Uterus (tissue), 4 donors: ENCODE data around the gene ASMTL. TPM values are rescaled to one million over a fixed set of nuclear protein-coding genes. Genes with fewer than 3 reads are reported as not detected.

ENCODE experiments used
- DNase-seq, 2 donors: peaks; one replicate each; pipeline ENCODE4 v3.0.0-alpha.2; 2019 to 2020
- H3K27ac ChIP-seq, 2 donors: fragments of 200-600 bp; sonication (generic); 1 replicate in 1 of 2; 2 replicates in 1 of 2; pipeline ENCODE4 v1.5.1; 2016 to 2018
- H3K27me3 ChIP-seq, 2 donors: fragments of 200-600 bp; sonication (generic); one replicate each; pipeline ENCODE4 v1.5.1; 2018 to 2019; ENCODE audit warnings: control low read depth in 1 of 2
- H3K36me3 ChIP-seq, 2 donors: fragments of 200-600 bp; sonication (generic); one replicate each; pipeline ENCODE4 v1.5.1; 2019; ENCODE audit warnings: control low read depth in 1 of 2
- H3K4me1 ChIP-seq, 2 donors: fragments of 200-600 bp; sonication (generic); one replicate each; pipeline ENCODE4 v1.5.1; 2018 to 2019; ENCODE audit warnings: control low read depth in 1 of 2
- H3K4me3 ChIP-seq, 2 donors: fragments of 200-600 bp; sonication (generic); 1 replicate in 1 of 2; 2 replicates in 1 of 2; pipeline ENCODE4 v1.5.1; 2018 to 2019; ENCODE audit warnings: mild to moderate bottlenecking in 1 of 2
- H3K9me3 ChIP-seq, 2 donors: fragments of 200-600 bp; sonication (generic); one replicate each; pipeline ENCODE4 v1.5.1; 2019; ENCODE audit warnings: control low read depth in 1 of 2
- POLR2A ChIP-seq, 2 donors: fragments of 450-650 bp; IDR thresholded peaks; one replicate each; pipeline ENCODE4 v1.6.1; 2016; ENCODE audit warnings: antibody characterized with exemption in 2 of 2, mild to moderate bottlenecking in 1 of 2, moderate library complexity in 1 of 2
- intact Hi-C: fragments of 100-400 bp; cut with DNase I; formaldehyde crosslinking; loops from one replicate; pipeline ENCODE4 v1.15.1; 2023; ENCODE audit warnings: low total_unique reads
- total RNA-seq, 4 donors: library from RNA; depleted of rRNA in 3 of 4; stranded (reverse); fragments of >200 nt in 3 of 4; gene quantifications; one replicate each; pipeline versions ENCODE4 v1.1.0 to v1.2.4, GENCODE V29; 2014 to 2023
- TF ChIP-seq, protein P1 (sequence below), 4 experiments: fragments of 200-600 bp in 2 of 4; fragments of 450-650 bp in 2 of 4; sonication (generic) in 2 of 4; IDR thresholded peaks; one replicate each; pipeline ENCODE4 v1.5.1; 2016 to 2019; ENCODE audit warnings: antibody characterized with exemption in 4 of 4, mild to moderate bottlenecking in 2 of 4, moderate library complexity in 1 of 4
- donor health status: DM: yes; HTN: yes; CAD: no.

ASMTL gene
- total RNA-seq, 4 donors from 2014 or later = 6.4 to 43.5 (median 11.1) TPM

DNA sequence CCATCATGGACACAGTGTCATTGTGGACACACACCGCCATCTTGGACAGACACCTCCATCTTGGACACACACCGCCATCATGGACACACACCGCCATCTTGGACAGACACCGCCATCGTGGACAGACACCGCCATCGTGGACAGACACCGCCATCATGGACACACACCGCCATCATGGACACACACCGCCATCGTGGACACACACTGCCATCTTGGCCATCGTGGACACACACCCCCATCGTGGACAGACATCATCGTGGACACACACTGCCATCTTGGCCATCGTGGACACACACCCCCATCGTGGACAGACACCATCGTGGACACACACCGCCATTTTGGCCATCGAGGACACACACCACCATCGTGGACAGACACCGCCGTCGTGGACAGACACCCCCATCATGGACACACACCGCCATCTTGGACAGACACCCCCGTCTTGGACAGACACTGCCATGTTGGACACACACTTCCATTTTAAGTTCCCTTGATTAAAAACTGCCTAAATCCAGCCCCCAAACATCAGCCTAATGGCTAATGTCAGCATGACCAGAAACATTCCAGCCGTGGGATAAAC lies 9.1 kb downstream of the ASMTL start:
- peak in 1 of 2 donors; percentile 7 for DNase-seq
- no peak for TF ChIP-seq POLR2A (IDR thresholded peaks at IDR 0.05)
- TF ChIP-seq, protein P1, sequence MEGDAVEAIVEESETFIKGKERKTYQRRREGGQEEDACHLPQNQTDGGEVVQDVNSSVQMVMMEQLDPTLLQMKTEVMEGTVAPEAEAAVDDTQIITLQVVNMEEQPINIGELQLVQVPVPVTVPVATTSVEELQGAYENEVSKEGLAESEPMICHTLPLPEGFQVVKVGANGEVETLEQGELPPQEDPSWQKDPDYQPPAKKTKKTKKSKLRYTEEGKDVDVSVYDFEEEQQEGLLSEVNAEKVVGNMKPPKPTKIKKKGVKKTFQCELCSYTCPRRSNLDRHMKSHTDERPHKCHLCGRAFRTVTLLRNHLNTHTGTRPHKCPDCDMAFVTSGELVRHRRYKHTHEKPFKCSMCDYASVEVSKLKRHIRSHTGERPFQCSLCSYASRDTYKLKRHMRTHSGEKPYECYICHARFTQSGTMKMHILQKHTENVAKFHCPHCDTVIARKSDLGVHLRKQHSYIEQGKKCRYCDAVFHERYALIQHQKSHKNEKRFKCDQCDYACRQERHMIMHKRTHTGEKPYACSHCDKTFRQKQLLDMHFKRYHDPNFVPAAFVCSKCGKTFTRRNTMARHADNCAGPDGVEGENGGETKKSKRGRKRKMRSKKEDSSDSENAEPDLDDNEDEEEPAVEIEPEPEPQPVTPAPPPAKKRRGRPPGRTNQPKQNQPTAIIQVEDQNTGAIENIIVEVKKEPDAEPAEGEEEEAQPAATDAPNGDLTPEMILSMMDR (IDR thresholded peaks at IDR 0.05) = no peak
- H3K4me1 ChIP-seq = no peaks in the 10 kb centered on the region

GRCh38 chrX:1442724-1443367 lies 9.9 kb downstream of the ASMTL start:
- intact Hi-C loops = no loop called here

More for the DNA sequence above, 9.1 kb downstream of the ASMTL start:
- H3K27ac ChIP-seq = no peak overlapping the region
- no peaks in the 10 kb centered on the region for H3K27me3 ChIP-seq
- intact Hi-C loops = no loop called here
- no peaks in the 10 kb centered on the region for H3K36me3 ChIP-seq
- no peaks in the 10 kb centered on the region for H3K9me3 ChIP-seq
- H3K4me3 ChIP-seq = no peak overlapping the region

GRCh38 chrX:1442016-1442665 lies 10.6 kb downstream of the ASMTL start:
- Histone ChIP-seq H3K4me3 (no peak overlapping the region), H3K27ac (no peak overlapping the region), H3K36me3 (no peaks in the 10 kb centered on the region), H3K27me3 (no peaks in the 10 kb centered on the region), H3K4me1 (no peaks in the 10 kb centered on the region), H3K9me3 (no peaks in the 10 kb centered on the region)
- peak in 1 of 2 donors; percentile 7 for DNase-seq
- intact Hi-C loops = no loop called here
- TF ChIP-seq, protein P1 (IDR thresholded peaks at IDR 0.05) = no peak
- TF ChIP-seq POLR2A (IDR thresholded peaks at IDR 0.05) = no peak

More at GRCh38 chrX:1442724-1443367, 9.9 kb downstream of the ASMTL start:
- Histone ChIP-seq H3K4me3 (no peak overlapping the region), H3K36me3 (no peaks in the 10 kb centered on the region), H3K9me3 (no peaks in the 10 kb centered on the region), H3K4me1 (no peaks in the 10 kb centered on the region), H3K27me3 (no peaks in the 10 kb centered on the region), H3K27ac (no peak overlapping the region)
- TF ChIP-seq POLR2A (IDR thresholded peaks at IDR 0.05) = no peak
- TF ChIP-seq, protein P1 (IDR thresholded peaks at IDR 0.05) = no peak
- DNase-seq = no peak

- DNase-seq = no peak
- no peaks in the 10 kb centered on the region for H3K27me3 ChIP-seq
- no peak for TF ChIP-seq POLR2A (IDR thresholded peaks at IDR 0.05)
- TF ChIP-seq, protein P1 (IDR thresholded peaks at IDR 0.05) = no peak
- no peaks in the 10 kb centered on the region for H3K36me3 ChIP-seq
- intact Hi-C loops = no loop called here
- H3K4me1 ChIP-seq = no peaks in the 10 kb centered on the region
- H3K9me3 ChIP-seq = no peaks in the 10 kb centered on the region
- H3K27ac ChIP-seq = no peak overlapping the region
- no peak overlapping the region for H3K4me3 ChIP-seq
Observed at GRCh38 chrX:1440506-1440905, 12.2 kb downstream of the ASMTL start.
